Large intestine (tissue), 3 donors: ENCODE data around the gene UFSP2. TPM values are rescaled to one million over a fixed set of nuclear protein-coding genes. Genes with fewer than 3 reads are reported as not detected.

Experiments
- DNase-seq, 2 donors: peaks; one replicate each; pipeline versions ENCODE4 v3.0.0 to v3.0.0-alpha.2; 2013
- H3K27ac ChIP-seq: one replicate; pipeline ENCODE4 v1.5.1; 2013; ENCODE audit warnings: low read length
- H3K27me3 ChIP-seq: 2 replicates; pipeline ENCODE4 v1.6.1; 2013; ENCODE audit warnings: low read length; ENCODE audit not compliant: control insufficient read depth, insufficient read depth
- H3K36me3 ChIP-seq: 2 replicates; pipeline ENCODE4 v1.6.1; 2013; ENCODE audit warnings: low read length; ENCODE audit not compliant: control insufficient read depth, insufficient read depth
- H3K4me1 ChIP-seq: one replicate; pipeline ENCODE4 v1.6.1; 2013; ENCODE audit warnings: low read length; ENCODE audit not compliant: control insufficient read depth, insufficient read depth
- H3K4me3 ChIP-seq: one replicate; pipeline ENCODE4 v1.5.1; 2013; ENCODE audit warnings: low read length
- H3K9me3 ChIP-seq: one replicate; pipeline ENCODE4 v1.6.1; 2013; ENCODE audit warnings: mild to moderate bottlenecking, low read depth, low read length, moderate library complexity; ENCODE audit not compliant: control insufficient read depth
- WGBS: methylation state at CpG from one replicate; pipeline ENCODE4 v1.1.5; 2013; ENCODE audit warnings: low lambda C conversion rate; ENCODE audit not compliant: insufficient coverage; 5-methylcytosine and 5-hydroxymethylcytosine counted together
- polyA plus RNA-seq: library from polyadenylated mRNA; unstranded; fragments of 120-200 nt; gene quantifications from one replicate; pipeline ENCODE4 v1.2.1, GENCODE V29; 2013

The UFSP2 gene
- polyA plus RNA-seq, 1 donor: 30.0 TPM

- Histone ChIP-seq H3K27ac (no peak overlapping the region), H3K4me3 (no peak overlapping the region), H3K4me1 (no peaks in the 10 kb centered on the region), H3K27me3 (no peaks in the 10 kb centered on the region), H3K9me3 (no peaks in the 10 kb centered on the region), H3K36me3 (peaks cover 52% of the 10 kb centered on the region)
- no CpG with 5 or more reads among the region's 4 CpGs for WGBS
- DNase-seq: no peak
Observed at GRCh38 chr4:185404031-185404430, 21.7 kb downstream of the UFSP2 start.

DNA sequence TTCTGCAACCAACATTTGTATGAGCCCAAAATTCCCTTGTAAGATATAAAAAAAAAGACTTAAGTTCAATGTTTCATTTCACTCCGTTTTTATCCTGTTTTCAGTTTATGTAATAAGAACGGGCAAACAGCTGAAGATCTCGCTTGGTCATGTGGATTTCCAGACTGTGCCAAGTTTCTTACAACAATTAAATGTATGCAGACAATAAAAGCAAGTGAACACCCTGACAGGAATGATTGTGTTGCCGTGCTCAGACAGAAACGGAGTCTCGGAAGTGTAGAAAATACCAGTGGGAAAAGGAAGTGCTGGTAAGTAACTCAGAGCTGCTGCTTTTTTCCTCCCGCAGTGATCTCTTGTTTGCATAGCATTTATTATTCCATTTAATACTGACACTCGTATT, 26.3 kb downstream of the UFSP2 start:
- peaks cover 26% of the 10 kb centered on the region for H3K36me3 ChIP-seq
- no peak overlapping the region for H3K4me3 ChIP-seq
- 75% methylated on average over 4 of the region's 8 CpGs for WGBS
- no peak overlapping the region for H3K27ac ChIP-seq
- H3K9me3 ChIP-seq: no peaks in the 10 kb centered on the region
- no peak for DNase-seq
- H3K4me1 ChIP-seq: peaks cover 6% of the 10 kb centered on the region
- no peaks in the 10 kb centered on the region for H3K27me3 ChIP-seq

DNA sequence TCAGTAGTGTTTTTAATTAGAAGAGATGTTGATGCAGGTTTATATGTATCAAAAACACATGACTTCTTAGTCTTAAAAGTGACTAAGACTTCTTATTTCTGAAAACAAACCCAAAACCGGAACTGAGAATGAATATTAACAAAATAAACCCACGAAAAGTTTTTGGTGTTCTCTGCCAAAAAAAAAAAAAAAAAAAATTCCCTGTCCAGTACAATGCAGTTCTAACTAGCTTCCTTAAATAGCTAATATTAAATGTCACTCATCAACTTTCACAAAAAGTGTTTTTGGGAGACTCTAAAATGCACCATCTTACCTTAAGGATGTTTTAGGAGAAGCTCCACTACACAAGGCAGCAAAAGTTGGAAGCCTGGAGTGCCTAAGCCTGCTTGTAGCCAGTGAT, 27.1 kb downstream of the UFSP2 start:
- H3K9me3 ChIP-seq: no peaks in the 10 kb centered on the region
- no peaks in the 10 kb centered on the region for H3K27me3 ChIP-seq
- H3K4me3 ChIP-seq: no peak overlapping the region
- H3K36me3 ChIP-seq: peaks cover 24% of the 10 kb centered on the region
- WGBS: 93% methylated on average over 2 of the region's 2 CpGs
- peaks cover 6% of the 10 kb centered on the region for H3K4me1 ChIP-seq
- H3K27ac ChIP-seq: no peak overlapping the region
- DNase-seq: no peak

GRCh38 chr4:185396724-185397385, 28.9 kb downstream of the UFSP2 start, which contains the start of gene ANKRD37:
TSS of gene ANKRD37 (plus strand) at chr4:185396841. CDS start at chr4:185396924, 83 bp downstream.
- WGBS: 0% methylated on average over 2 of the region's 38 CpGs
- Histone ChIP-seq H3K4me3 (peak within 1 kb of the TSS; percentile 89), H3K9me3 (no peaks in the 10 kb centered on the region), H3K4me1 (peaks cover 6% of the 10 kb centered on the region), H3K36me3 (peaks cover 18% of the 10 kb centered on the region), H3K27ac (peak within 1 kb of the TSS; percentile 100), H3K27me3 (no peaks in the 10 kb centered on the region)
- peak; percentile 58 to 79 for DNase-seq

DNA sequence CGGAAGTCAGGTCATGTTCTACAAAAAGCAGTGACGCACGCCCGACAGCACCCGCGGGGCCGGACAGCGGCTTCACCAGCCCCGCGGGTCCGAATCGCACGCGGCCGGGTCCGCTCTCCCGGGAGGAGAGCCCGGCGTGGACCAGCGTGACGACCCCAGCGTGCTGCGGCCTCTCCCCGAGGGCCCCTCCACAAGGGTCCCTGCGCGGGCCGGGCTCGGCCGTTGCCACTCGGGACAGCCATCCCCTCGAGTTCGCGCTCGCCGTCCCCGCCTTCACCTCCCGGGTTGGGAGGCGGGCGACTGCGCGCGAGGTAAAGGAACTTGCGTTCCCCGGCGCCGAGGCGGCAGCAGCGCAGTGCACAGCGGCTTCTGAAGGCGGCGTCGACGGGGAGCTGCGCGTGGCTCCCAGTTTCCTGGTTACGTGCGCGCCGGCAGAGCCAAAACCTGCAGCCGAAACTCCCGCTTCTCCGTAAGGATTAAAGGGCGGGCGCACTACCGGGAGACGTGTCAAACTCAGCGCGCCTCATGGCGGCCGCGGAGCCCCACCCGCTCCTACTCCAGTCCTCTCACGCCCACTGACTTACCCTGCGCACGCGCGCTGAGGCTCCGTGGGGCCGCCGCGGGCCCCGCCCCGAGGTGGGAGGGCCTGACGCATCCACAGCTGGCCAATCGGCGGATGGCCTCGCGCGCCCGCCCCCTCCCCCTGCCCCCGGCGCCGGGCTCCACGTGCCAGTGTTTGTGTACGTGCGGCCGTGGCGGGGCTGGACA, 29.6 kb downstream of the UFSP2 start:
- Histone ChIP-seq H3K27me3 (no peaks in the 10 kb centered on the region), H3K27ac (peak overlapping the region; percentile 100), H3K4me1 (peaks cover 6% of the 10 kb centered on the region), H3K36me3 (peaks cover 11% of the 10 kb centered on the region), H3K4me3 (peak overlapping the region; percentile 89), H3K9me3 (no peaks in the 10 kb centered on the region)
- WGBS: no CpG with 5 or more reads among the region's 98 CpGs
- DNase-seq: peak; percentile 99

DNA sequence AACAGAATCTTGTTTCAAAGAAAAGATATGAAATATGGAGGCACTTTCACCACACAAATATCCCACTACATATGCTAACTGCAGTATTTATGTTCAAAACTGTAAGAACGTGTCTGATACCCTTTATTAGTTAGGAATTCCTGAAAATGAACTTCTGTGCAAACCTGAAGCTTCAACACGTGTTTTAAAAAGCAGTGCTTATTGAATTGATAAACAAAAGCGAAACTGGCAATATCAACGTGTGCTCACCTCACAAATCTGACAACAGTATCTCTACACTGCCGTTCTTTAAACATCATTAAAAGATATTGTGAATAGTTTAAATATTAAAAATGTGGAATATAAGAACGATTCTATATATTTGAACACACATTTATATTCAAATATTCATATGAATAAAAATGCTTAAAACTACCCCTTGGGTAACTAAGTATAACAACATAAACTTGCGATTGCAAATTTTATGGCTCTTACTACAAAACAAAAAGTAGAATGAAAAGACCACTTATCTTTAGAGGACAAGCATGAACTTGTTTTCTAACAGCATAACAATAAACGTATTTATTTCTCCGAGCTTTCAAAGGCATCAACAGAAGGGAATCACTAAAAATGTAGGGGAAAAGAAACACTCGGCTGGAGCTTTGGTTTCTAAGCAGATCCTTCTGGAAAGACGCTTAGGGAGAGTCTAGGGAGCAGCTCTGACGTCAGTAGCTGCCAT, 30.4 kb downstream of the UFSP2 start, which contains the start of gene LRP2BP:
Gene LRP2BP (minus strand): TSS at position 687 of the 718 bp plus-strand sequence. CDS start 17,738 bp downstream, outside the sequence.
- peak within 1 kb of the TSS; percentile 89 for H3K4me3 ChIP-seq
- H3K36me3 ChIP-seq: peaks cover 9% of the 10 kb centered on the region
- WGBS: 30% methylated on average over 2 of the region's 12 CpGs
- H3K27me3 ChIP-seq: no peaks in the 10 kb centered on the region
- no peaks in the 10 kb centered on the region for H3K9me3 ChIP-seq
- peak within 1 kb of the TSS; percentile 100 for H3K27ac ChIP-seq
- peaks cover 6% of the 10 kb centered on the region for H3K4me1 ChIP-seq
- peak in 1 of 2 donors; percentile 37 for DNase-seq

- 74% methylated on average over 6 of the region's 12 CpGs for WGBS
- H3K4me3 ChIP-seq: no peak overlapping the region
- H3K27me3 ChIP-seq: no peaks in the 10 kb centered on the region
- no peaks in the 10 kb centered on the region for H3K9me3 ChIP-seq
- no peak overlapping the region for H3K27ac ChIP-seq
- peaks cover 6% of the 10 kb centered on the region for H3K36me3 ChIP-seq
- H3K4me1 ChIP-seq: peaks cover 6% of the 10 kb centered on the region
- no peak for DNase-seq
Observed at GRCh38 chr4:185394568-185395237, 31.1 kb downstream of the UFSP2 start.

DNA sequence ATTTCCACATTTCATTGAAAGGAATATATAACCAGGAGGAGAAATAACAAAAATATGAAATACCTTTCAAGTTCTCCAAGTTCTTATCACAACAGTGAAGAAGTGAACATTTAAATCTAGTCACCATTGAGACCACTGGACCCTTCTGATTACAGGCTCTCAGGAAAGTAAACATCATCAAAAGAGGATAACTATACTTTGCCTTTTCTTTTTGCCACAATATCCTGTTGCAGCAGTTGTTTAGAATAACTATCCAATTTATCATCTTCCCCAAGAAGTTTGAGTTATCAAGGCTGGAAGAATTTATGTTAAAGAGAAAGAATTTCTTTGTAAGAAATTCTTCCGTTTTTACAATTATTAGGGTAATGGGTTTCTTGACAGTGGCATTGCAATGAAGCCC, 33.6 kb downstream of the UFSP2 start:
- 100% methylated on average over 1 of the region's 1 CpG for WGBS
- H3K4me3 ChIP-seq: no peak overlapping the region
- H3K36me3 ChIP-seq: no peaks in the 10 kb centered on the region
- no peaks in the 10 kb centered on the region for H3K4me1 ChIP-seq
- H3K27me3 ChIP-seq: no peaks in the 10 kb centered on the region
- no peak overlapping the region for H3K27ac ChIP-seq
- DNase-seq: no peak
- H3K9me3 ChIP-seq: no peaks in the 10 kb centered on the region

DNA sequence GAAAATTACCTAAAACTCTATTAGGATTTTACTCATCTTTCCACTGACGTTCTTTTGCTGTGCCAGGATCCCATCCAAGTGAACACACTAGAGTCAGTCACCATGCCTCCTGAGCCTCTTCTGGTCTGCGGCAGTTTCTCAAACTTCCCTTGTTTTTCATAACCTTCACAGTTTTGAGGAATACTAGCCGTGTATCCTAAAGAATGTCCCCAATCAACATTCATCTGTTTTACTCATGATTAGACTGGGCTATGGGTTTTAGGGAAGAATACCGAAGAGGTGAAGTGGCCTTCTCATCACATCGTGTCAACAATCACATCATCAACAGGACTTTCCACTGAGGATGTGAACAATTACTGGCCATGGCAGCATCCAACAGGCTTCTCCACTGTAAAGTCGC, 34.8 kb downstream of the UFSP2 start:
- Histone ChIP-seq H3K4me3 (no peak overlapping the region), H3K9me3 (no peaks in the 10 kb centered on the region), H3K4me1 (no peaks in the 10 kb centered on the region), H3K27me3 (no peaks in the 10 kb centered on the region), H3K27ac (no peak overlapping the region), H3K36me3 (no peaks in the 10 kb centered on the region)
- no peak for DNase-seq
- WGBS: 100% methylated on average over 1 of the region's 6 CpGs

DNA sequence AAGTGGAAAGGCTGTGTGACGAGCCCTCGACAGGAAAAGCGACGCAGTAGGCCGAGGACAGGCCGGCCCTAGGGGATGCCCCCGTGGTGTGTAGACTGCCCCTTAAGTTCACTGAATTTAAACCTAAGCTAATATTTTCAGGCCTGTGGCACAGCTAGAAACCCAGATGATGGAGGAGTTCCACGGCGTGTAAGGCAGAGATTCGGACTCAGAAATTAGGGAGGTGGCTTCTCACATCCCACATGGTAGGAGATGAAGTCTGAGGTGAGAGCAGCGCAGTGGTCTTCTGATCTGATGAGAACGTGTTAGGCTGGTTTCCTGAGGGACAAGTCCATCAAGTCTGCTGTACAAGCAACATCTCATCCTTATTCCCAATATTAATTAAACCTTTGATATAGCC, 37.8 kb downstream of the UFSP2 start:
- no peak for DNase-seq
- Histone ChIP-seq H3K27ac (no peak overlapping the region), H3K36me3 (no peaks in the 10 kb centered on the region), H3K4me1 (no peaks in the 10 kb centered on the region), H3K4me3 (no peak overlapping the region), H3K9me3 (no peaks in the 10 kb centered on the region), H3K27me3 (no peaks in the 10 kb centered on the region)
- WGBS: 96% methylated on average over 3 of the region's 12 CpGs
